ENCODE data around the gene KIAA1549. TPM values are rescaled to one million over a fixed set of nuclear protein-coding genes. Genes with fewer than 3 reads are reported as not detected.

The KIAA1549 gene
- polyA plus RNA-seq, 1 donor (not counting 4 experiments of a cell fraction or from before 2014, with no cell fraction given): 1.1 TPM

GRCh38 chr7:138964624-138965436 lies 16.4 kb downstream of the KIAA1549 start:
- DNase-seq (ENCODE audit: low read depth, low spot score): no peak
- H4K20me1 ChIP-seq (ENCODE audit: control insufficient read depth, extremely low read depth, insufficient read depth, low read length): no peaks in the 10 kb centered on the region

GRCh38 chr7:138963675-138964074 lies 17.5 kb downstream of the KIAA1549 start:
- H3K4me2 ChIP-seq (ENCODE audit: control insufficient read depth, extremely low read depth, insufficient read depth, low read depth, low read length): no peak overlapping the region
- DNase-seq (ENCODE audit: low read depth, low spot score): no peak
- no peak overlapping the region for H2AFZ ChIP-seq (ENCODE audit: control insufficient read depth, low read length)
- no peaks in the 10 kb centered on the region for H3K27me3 ChIP-seq (ENCODE audit: control insufficient read depth, extremely low read depth, insufficient read depth, low read length)
- no peak for TF ChIP-seq CTCF (optimal IDR thresholded peaks at IDR 0.05 in 1 of 3, IDR thresholded peaks at IDR 0.05 in 1 of 3, conservative IDR thresholded peaks at IDR 0.05 in 1 of 3; ENCODE audit: extremely low read depth in 1 of 3, insufficient read depth in 2 of 3, low read length in 3 of 3)
- no peak for TF ChIP-seq EZH2 (IDR thresholded peaks at IDR 0.05; ENCODE audit: low read length)
- H3K4me1 ChIP-seq (ENCODE audit: control insufficient read depth, extremely low read depth, insufficient read depth, low read length): no peaks in the 10 kb centered on the region
- no peaks in the 10 kb centered on the region for H3K79me2 ChIP-seq (ENCODE audit: control insufficient read depth, insufficient read depth, low read length)
- H3K9me3 ChIP-seq (ENCODE audit: control insufficient read depth, low read depth, low read length): no peaks in the 10 kb centered on the region
- dilution Hi-C loops (cut with MboI; ENCODE audit: extremely low pct_ligation_motif_present, low sequenced_read_pairs): no loop called here
- no peak overlapping the region for H3K4me3 ChIP-seq (ENCODE audit: control insufficient read depth in 2 of 3, extremely low read depth in 1 of 3, insufficient read depth in 2 of 3, low read depth in 1 of 3, low read length in 3 of 3)
- no peak overlapping the region for H3K9ac ChIP-seq (ENCODE audit: control insufficient read depth, extremely low read depth, insufficient read depth, low read length)
- no peaks in the 10 kb centered on the region for H4K20me1 ChIP-seq (ENCODE audit: control insufficient read depth, extremely low read depth, insufficient read depth, low read length)
- H3K27ac ChIP-seq (ENCODE audit: control insufficient read depth, insufficient read depth, low read length): no peak overlapping the region
- no peak for FAIRE-seq
- no peaks in the 10 kb centered on the region for H3K36me3 ChIP-seq (ENCODE audit: control insufficient read depth in 2 of 2, extremely low read depth in 1 of 2, insufficient read depth in 2 of 2, low read length in 2 of 2)
- H3K9me1 ChIP-seq (ENCODE audit: control insufficient read depth, extremely low read depth, insufficient read depth, low read length): no peaks in the 10 kb centered on the region

More at GRCh38 chr7:138964624-138965436, 16.4 kb downstream of the KIAA1549 start:
- Histone ChIP-seq H3K36me3 (ENCODE audit: control insufficient read depth in 2 of 2, extremely low read depth in 1 of 2, insufficient read depth in 2 of 2, low read length in 2 of 2) (no peaks in the 10 kb centered on the region), H3K9ac (ENCODE audit: control insufficient read depth, extremely low read depth, insufficient read depth, low read length) (no peak overlapping the region), H3K27me3 (ENCODE audit: control insufficient read depth, extremely low read depth, insufficient read depth, low read length) (no peaks in the 10 kb centered on the region), H3K4me1 (ENCODE audit: control insufficient read depth, extremely low read depth, insufficient read depth, low read length) (no peaks in the 10 kb centered on the region), H2AFZ (ENCODE audit: control insufficient read depth, low read length) (no peak overlapping the region), H3K9me1 (ENCODE audit: control insufficient read depth, extremely low read depth, insufficient read depth, low read length) (no peaks in the 10 kb centered on the region), H3K27ac (ENCODE audit: control insufficient read depth, insufficient read depth, low read length) (no peak overlapping the region), H3K79me2 (ENCODE audit: control insufficient read depth, insufficient read depth, low read length) (no peaks in the 10 kb centered on the region), H3K4me3 (ENCODE audit: control insufficient read depth in 2 of 3, extremely low read depth in 1 of 3, insufficient read depth in 2 of 3, low read depth in 1 of 3, low read length in 3 of 3) (no peak overlapping the region), H3K9me3 (ENCODE audit: control insufficient read depth, low read depth, low read length) (no peaks in the 10 kb centered on the region), H3K4me2 (ENCODE audit: control insufficient read depth, extremely low read depth, insufficient read depth, low read depth, low read length) (no peak overlapping the region)
- dilution Hi-C loops (cut with MboI; ENCODE audit: extremely low pct_ligation_motif_present, low sequenced_read_pairs): no loop called here
- FAIRE-seq: no peak
- TF ChIP-seq EZH2 (IDR thresholded peaks at IDR 0.05; ENCODE audit: low read length): no peak
- TF ChIP-seq CTCF (optimal IDR thresholded peaks at IDR 0.05 in 1 of 3, IDR thresholded peaks at IDR 0.05 in 1 of 3, conservative IDR thresholded peaks at IDR 0.05 in 1 of 3; ENCODE audit: extremely low read depth in 1 of 3, insufficient read depth in 2 of 3, low read length in 3 of 3): no peak

Measured in keratinocyte (primary cell).